Mammary epithelial cell (primary cell): ENCODE measurements around the gene HECTD1.

ENCODE experiments used
- EZH2 ChIP-seq: IDR thresholded peaks from 2 replicates; pipeline ENCODE4 v1.6.1; 2012; ENCODE audit warnings: low read length, inconsistent platforms, borderline replicate concordance
- TF ChIP-seq, protein P1 (sequence below), 2 donors: IDR thresholded peaks in 1 of 2; conservative IDR thresholded peaks in 1 of 2; 2 replicates each; pipeline ENCODE4 v1.5.1; 2011 to 2012; ENCODE audit warnings: inconsistent platforms in 2 of 2, low read length in 2 of 2, mild to moderate bottlenecking in 2 of 2, control low read depth in 1 of 2, low read depth in 1 of 2; ENCODE audit not compliant: insufficient read depth in 1 of 2; ENCODE audit errors: extremely low read depth in 1 of 2

DNA sequence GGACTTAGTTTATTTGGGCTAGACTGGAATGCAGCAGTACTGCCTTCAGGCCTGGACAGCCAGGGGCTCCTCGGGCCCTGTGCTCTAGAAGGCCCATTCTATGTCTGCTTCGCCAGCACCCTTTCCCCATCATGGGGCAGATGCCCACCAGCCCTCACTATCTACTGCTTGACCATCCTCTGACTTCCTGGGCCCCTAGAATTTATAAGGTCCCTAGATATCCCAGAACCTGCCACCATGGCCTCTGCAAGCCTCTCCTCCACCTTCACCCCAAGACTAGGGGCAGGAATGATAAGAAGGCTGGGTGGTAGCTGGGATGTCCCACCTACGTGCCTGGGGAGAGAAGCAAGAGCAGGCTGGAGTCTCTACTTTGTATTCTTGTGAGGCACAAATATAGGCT lies 122.6 kb downstream of the HECTD1 start:
- TF ChIP-seq, protein P1, sequence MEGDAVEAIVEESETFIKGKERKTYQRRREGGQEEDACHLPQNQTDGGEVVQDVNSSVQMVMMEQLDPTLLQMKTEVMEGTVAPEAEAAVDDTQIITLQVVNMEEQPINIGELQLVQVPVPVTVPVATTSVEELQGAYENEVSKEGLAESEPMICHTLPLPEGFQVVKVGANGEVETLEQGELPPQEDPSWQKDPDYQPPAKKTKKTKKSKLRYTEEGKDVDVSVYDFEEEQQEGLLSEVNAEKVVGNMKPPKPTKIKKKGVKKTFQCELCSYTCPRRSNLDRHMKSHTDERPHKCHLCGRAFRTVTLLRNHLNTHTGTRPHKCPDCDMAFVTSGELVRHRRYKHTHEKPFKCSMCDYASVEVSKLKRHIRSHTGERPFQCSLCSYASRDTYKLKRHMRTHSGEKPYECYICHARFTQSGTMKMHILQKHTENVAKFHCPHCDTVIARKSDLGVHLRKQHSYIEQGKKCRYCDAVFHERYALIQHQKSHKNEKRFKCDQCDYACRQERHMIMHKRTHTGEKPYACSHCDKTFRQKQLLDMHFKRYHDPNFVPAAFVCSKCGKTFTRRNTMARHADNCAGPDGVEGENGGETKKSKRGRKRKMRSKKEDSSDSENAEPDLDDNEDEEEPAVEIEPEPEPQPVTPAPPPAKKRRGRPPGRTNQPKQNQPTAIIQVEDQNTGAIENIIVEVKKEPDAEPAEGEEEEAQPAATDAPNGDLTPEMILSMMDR (conservative IDR thresholded peaks at IDR 0.05 in 1 of 2, IDR thresholded peaks at IDR 0.05 in 1 of 2; ENCODE audit: extremely low read depth in 1 of 2, insufficient read depth in 1 of 2, low read depth in 1 of 2, low read length in 2 of 2): no peak
- no peak for TF ChIP-seq EZH2
